BLaER1 (cell line): Measurements from ENCODE around the gene SLC29A3.

ENCODE experiments used
- H3K27ac ChIP-seq: shearing (Covaris generic); formaldehyde crosslinking; 2 replicates; pipeline ENCODE4 v1.8.1; 2022
- H3K27me3 ChIP-seq: shearing (Covaris generic); formaldehyde crosslinking; 2 replicates; pipeline ENCODE4 v1.8.1; 2022
- H3K36me3 ChIP-seq: shearing (Covaris generic); formaldehyde crosslinking; 2 replicates; pipeline ENCODE4 v1.8.1; 2022
- H3K4me1 ChIP-seq: shearing (Covaris generic); formaldehyde crosslinking; 2 replicates; pipeline ENCODE4 v1.8.1; 2022
- H3K4me2 ChIP-seq: shearing (Covaris generic); formaldehyde crosslinking; 2 replicates; pipeline ENCODE4 v1.8.1; 2022
- H3K4me3 ChIP-seq: shearing (Covaris generic); formaldehyde crosslinking; 2 replicates; pipeline ENCODE4 v1.8.1; 2022
- H3K9ac ChIP-seq: shearing (Covaris generic); formaldehyde crosslinking; 2 replicates; pipeline ENCODE4 v1.8.1; 2022
- H3K9me3 ChIP-seq: shearing (Covaris generic); formaldehyde crosslinking; 2 replicates; pipeline ENCODE4 v1.8.1; 2022
- H4K20me1 ChIP-seq: shearing (Covaris generic); formaldehyde crosslinking; 2 replicates; pipeline ENCODE4 v1.8.1; 2022
- Cebpa-rat ChIP-seq: shearing (Covaris generic); IDR thresholded peaks from 2 replicates; pipeline ENCODE4 v1.8.1; 2022

The SLC29A3 gene

DNA sequence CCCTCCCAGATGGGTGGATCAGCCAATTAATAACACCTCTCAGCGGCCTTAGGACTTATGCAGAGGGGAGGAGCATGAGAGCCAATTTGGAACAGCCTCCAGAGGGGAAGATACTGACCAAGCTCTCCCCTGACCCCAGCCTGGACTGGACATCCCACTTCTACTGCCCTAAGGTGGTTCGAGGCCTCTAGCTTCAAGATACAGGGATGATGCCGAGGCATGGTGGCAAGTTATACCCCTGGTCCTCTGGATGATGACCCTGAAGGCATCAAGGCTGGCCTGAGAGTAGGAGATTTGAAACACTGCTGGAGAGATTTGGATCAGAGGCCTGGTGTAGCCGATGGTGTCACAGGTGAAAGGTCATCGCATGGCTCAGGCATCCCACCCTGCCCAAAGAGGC lies 80.9 kb downstream of the SLC29A3 start:
- H3K27me3 ChIP-seq: peaks cover 51% of the 10 kb centered on the region

DNA sequence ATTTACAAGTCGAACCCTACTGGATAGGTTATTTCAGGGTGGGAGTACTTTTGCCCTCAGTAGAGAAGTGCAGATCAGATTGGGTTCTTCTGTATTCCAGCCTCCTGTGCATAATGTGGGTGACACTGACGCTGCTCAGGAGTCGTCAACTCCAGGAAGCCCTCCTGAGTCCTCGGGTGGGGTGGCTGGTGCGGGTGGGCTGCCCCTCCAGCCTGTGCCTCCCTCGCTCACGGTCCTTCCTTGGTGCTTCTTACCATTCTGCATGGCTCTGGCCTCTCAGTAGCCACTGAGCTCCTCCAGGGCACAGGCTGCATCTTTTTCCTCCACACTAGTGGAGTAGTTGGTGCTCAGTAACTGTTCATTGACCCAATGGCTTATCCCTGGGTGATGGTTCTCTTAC lies 82.0 kb downstream of the SLC29A3 start:
- peaks cover 42% of the 10 kb centered on the region for H3K27me3 ChIP-seq
- H4K20me1 ChIP-seq: peaks cover 16% of the 10 kb centered on the region
- no peak overlapping the region for H3K4me3 ChIP-seq
- TF ChIP-seq Cebpa-rat: no peak
- peaks cover 15% of the 10 kb centered on the region for H3K4me1 ChIP-seq
- no peak overlapping the region for H3K27ac ChIP-seq
- no peaks in the 10 kb centered on the region for H3K9me3 ChIP-seq
- H3K4me2 ChIP-seq: no peak overlapping the region
- H3K36me3 ChIP-seq: no peaks in the 10 kb centered on the region
- no peak overlapping the region; the same call in 1 of the 2 replicates for H3K9ac ChIP-seq

More for the DNA sequence above, 80.9 kb downstream of the SLC29A3 start:
- Histone ChIP-seq H4K20me1 (peaks cover 16% of the 10 kb centered on the region), H3K36me3 (no peaks in the 10 kb centered on the region), H3K27ac (no peak overlapping the region), H3K9ac (no peak overlapping the region), H3K9me3 (no peaks in the 10 kb centered on the region), H3K4me2 (no peak overlapping the region), H3K4me1 (peaks cover 21% of the 10 kb centered on the region), H3K4me3 (no peak overlapping the region)
- no peak for TF ChIP-seq Cebpa-rat

DNA sequence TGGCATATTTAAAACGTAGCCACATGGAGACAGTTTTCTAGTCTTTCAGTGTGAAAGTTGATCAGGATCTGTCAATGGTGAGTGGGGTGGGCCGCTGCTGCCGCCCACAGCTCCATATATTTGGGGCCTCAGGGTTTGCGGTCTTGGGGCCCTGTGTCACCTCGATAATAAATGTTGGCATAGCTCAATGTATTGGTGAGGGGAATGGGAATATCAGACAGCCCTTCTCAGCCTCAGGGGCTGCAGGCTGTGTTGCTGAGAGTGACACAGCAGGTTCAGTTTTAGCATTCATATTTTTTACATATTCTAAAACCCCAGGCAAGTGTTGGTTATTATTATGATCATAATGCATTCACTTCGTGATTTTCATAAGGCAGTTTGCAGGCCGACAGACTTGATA lies 82.9 kb downstream of the SLC29A3 start:
- Histone ChIP-seq H3K4me2 (no peak overlapping the region), H3K36me3 (no peaks in the 10 kb centered on the region), H3K27ac (no peak overlapping the region), H3K4me1 (peaks cover 11% of the 10 kb centered on the region), H3K9me3 (no peaks in the 10 kb centered on the region), H3K27me3 (peaks cover 35% of the 10 kb centered on the region), H4K20me1 (peaks cover 16% of the 10 kb centered on the region), H3K4me3 (no peak overlapping the region), H3K9ac (no peak overlapping the region)
- no peak for TF ChIP-seq Cebpa-rat

DNA sequence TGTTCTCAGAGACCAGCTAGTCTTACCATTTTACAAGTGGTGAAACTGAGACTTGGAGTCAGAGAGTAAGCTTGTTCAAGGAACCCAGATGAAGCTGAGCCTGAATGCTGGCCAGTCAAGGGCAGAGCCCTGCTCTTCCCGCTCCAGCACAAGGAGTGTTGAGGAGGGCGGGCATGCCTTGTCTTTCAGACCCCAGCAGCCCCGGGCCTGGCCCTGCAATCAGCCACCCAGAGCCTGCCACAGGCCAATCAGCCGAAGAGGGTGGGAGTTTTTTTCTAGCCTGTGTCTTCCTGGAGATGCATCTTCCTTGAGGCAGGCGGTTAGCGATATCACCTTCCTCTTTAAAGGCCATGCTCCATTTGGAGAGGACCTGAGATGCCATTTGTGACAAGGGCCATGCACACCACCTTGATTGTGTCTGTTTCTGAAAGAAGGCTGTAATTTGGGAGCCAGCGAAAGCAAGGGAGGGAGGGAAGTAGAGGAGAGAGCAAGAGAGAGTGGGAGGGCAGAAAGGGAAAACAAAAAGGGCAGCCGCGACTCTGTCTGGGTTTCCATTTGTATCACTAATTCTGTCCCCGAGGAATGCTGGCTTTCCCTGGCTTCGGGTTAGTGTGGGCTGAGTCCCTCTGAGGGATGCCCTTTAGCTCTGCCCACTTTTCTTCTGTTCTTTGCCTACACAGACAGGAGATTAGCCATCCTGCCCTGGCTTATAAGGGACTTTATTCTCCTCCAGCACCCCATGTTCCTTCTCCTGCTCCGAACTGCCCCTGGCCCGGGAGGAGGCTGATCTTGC lies 85.6 kb downstream of the SLC29A3 start:
- Histone ChIP-seq H3K4me3 (no peak overlapping the region), H3K9ac (no peak overlapping the region), H3K9me3 (no peaks in the 10 kb centered on the region), H3K4me1 (no peaks in the 10 kb centered on the region), H3K36me3 (no peaks in the 10 kb centered on the region), H3K27ac (no peak overlapping the region), H3K27me3 (peaks cover 8% of the 10 kb centered on the region), H4K20me1 (no peaks in the 10 kb centered on the region), H3K4me2 (no peak overlapping the region)
- TF ChIP-seq Cebpa-rat: no peak

DNA sequence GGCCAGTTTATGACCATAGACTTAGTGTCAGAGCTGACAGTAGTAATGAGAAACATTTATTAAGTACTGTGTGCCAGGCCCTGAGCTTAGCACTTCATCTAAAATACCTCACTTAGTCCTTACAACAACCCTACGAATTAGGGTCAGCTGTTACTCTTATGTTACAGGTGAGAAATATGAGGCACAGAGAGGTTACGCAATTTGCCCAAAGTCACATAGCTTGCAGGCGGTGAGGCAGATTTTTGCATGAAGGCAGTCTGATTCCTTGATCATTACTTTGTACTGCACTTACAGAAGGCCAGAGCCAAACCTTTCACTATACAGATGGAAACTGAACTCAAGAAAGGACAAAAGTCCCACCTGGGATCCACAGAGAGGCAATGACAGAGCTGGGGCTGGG lies 87.8 kb downstream of the SLC29A3 start:
- Histone ChIP-seq H3K9ac (no peak overlapping the region), H4K20me1 (no peaks in the 10 kb centered on the region), H3K4me2 (no peak overlapping the region), H3K27me3 (no peaks in the 10 kb centered on the region), H3K27ac (no peak overlapping the region), H3K36me3 (no peaks in the 10 kb centered on the region), H3K4me1 (no peaks in the 10 kb centered on the region), H3K9me3 (peaks cover 14% of the 10 kb centered on the region), H3K4me3 (no peak overlapping the region)
- no peak for TF ChIP-seq Cebpa-rat

DNA sequence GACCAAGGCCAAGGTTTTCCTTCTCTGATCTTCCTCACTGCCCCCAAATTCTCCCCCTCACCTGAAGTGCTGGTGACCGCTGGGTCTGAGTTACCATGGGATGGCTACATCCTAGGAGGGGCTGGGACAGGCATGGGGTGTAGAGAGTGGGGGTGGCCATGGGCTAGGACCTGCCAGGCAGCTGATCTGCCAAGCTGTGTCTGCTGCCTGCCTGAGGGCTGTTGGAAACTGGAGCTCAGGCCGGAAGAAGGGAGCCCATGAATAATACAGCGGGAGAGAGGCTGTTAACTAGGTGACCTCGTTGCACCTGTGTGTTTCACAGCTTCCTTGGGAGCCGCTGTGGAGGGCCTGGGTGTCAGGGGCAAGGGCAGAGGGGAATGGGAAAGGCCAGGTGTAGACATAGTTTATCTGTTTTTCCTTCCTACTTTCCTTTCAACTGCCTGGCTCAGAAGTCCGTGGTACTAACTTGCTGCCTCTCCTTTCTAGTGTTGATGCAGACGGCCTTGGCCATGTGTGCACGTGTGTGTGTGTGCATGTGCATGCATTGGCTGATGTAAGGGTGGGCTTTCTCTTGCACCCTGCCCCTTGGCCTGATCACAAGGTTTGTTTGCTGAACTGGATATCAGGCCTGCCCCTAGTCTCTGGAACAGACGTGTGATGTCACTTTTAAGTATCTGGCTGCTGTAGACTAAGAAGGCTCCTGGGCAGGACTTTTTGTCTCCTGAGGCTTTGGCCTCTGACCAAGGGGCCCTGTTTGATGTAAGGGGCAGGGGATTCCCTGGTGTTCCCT lies 89.6 kb downstream of the SLC29A3 start:
- no peaks in the 10 kb centered on the region for H4K20me1 ChIP-seq
- no peak for TF ChIP-seq Cebpa-rat
- no peaks in the 10 kb centered on the region for H3K4me1 ChIP-seq
- H3K4me3 ChIP-seq: no peak overlapping the region
- H3K36me3 ChIP-seq: no peaks in the 10 kb centered on the region
- no peaks in the 10 kb centered on the region for H3K27me3 ChIP-seq
- no peak overlapping the region for H3K27ac ChIP-seq
- no peak overlapping the region for H3K9ac ChIP-seq
- H3K4me2 ChIP-seq: no peak overlapping the region
- H3K9me3 ChIP-seq: peaks cover 15% of the 10 kb centered on the region

DNA sequence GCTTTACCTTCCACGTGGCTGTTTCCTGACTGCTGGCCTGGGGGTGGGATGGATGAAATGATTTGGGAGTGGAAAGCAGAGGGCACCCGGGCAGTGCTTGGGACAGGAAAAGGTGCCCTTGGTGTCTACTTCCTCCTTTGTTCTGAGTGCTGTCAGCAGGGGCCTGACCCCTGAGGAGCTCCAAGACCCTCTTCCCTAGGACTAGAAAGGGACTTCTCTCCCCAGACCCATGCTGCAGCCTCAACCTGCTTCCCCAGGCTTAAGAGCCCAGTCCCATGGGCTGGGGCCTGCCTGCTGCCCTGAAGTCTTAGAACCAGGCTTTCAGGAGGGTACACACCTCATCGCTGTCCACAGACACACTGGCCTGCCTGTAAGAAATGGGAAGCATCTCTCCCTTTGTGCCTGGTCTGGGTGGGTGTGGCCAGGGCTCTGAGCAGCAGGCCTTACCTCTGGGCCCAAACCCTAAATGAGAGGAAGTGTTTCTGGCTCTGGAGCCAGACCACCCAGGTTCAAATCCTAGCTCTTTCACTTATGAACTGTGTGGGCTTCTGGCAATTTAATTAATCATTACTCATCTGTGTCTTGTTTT lies 90.6 kb downstream of the SLC29A3 start:
- no peak for TF ChIP-seq Cebpa-rat
- Histone ChIP-seq H3K4me2 (no peak overlapping the region), H3K4me1 (no peaks in the 10 kb centered on the region), H3K4me3 (no peak overlapping the region), H3K27me3 (no peaks in the 10 kb centered on the region), H4K20me1 (no peaks in the 10 kb centered on the region), H3K9me3 (peaks cover 15% of the 10 kb centered on the region), H3K9ac (no peak overlapping the region), H3K27ac (no peak overlapping the region), H3K36me3 (no peaks in the 10 kb centered on the region)
